Osteoblast (primary cell): ENCODE results near the gene ELK4. TPM values are rescaled to one million over a fixed set of nuclear protein-coding genes. Genes with fewer than 3 reads are reported as not detected.

Experiments
- DNase-seq: peaks from one replicate; pipeline ENCODE4 v3.0.0; 2011; ENCODE audit warnings: low spot score, mixed read lengths; ENCODE audit not compliant: insufficient read length; ENCODE audit errors: missing footprints
- H2AFZ ChIP-seq: 2 replicates; pipeline ENCODE4 v1.6.0; 2011; ENCODE audit warnings: mild to moderate bottlenecking, low read length
- H3K27ac ChIP-seq: 2 replicates; pipeline ENCODE4 v1.5.1; 2011; ENCODE audit warnings: mild to moderate bottlenecking, low read depth, low read length, moderate library complexity
- H3K27me3 ChIP-seq: 2 replicates; pipeline ENCODE4 v1.6.0; 2012; ENCODE audit warnings: mild to moderate bottlenecking, control low read depth, inconsistent platforms, low read length, moderate library complexity; ENCODE audit not compliant: insufficient read depth
- H3K36me3 ChIP-seq: 2 replicates; pipeline ENCODE4 v1.5.1; 2011; ENCODE audit warnings: mild to moderate bottlenecking, low read length, control low read depth, moderate library complexity; ENCODE audit not compliant: insufficient read depth
- H3K4me1 ChIP-seq: 2 replicates; pipeline ENCODE4 v1.5.1; 2011; ENCODE audit warnings: mild to moderate bottlenecking, low read length, control low read depth, moderate library complexity; ENCODE audit not compliant: insufficient read depth
- H3K4me2 ChIP-seq: 2 replicates; pipeline ENCODE4 v1.6.0; 2011; ENCODE audit warnings: mild to moderate bottlenecking, low read length; ENCODE audit not compliant: insufficient read depth
- H3K4me3 ChIP-seq: fragments of 200-600 bp; sonication (generic); 3 replicates; pipeline ENCODE4 v1.5.1; 2012; ENCODE audit warnings: mild to moderate bottlenecking, low read length, inconsistent platforms; ENCODE audit not compliant: insufficient read depth
- H3K79me2 ChIP-seq: 2 replicates; pipeline ENCODE4 v1.6.0; 2012; ENCODE audit warnings: mild to moderate bottlenecking, low read length, control low read depth, inconsistent platforms; ENCODE audit not compliant: insufficient read depth
- H3K9me3 ChIP-seq: 2 replicates; pipeline ENCODE4 v1.5.1; 2011; ENCODE audit warnings: low read depth, low read length, control low read depth
- H4K20me1 ChIP-seq: 2 replicates; pipeline ENCODE4 v1.6.0; 2012; ENCODE audit warnings: mild to moderate bottlenecking, low read length, control low read depth; ENCODE audit not compliant: insufficient read depth
- total RNA-seq: library from RNA; depleted of rRNA; stranded (reverse); fragments of >200 nt; gene quantifications from 2 replicates; pipeline ENCODE4 v1.2.3, GENCODE V29; 2012
- TF ChIP-seq, protein P1 (sequence below): IDR thresholded peaks from 2 replicates; pipeline ENCODE4 v1.5.1; 2011; ENCODE audit warnings: mild to moderate bottlenecking, low read depth, low read length, moderate library complexity; ENCODE audit errors: extremely low read depth

ELK4 gene
- total RNA-seq, 1 donor = 27.1 TPM

DNA sequence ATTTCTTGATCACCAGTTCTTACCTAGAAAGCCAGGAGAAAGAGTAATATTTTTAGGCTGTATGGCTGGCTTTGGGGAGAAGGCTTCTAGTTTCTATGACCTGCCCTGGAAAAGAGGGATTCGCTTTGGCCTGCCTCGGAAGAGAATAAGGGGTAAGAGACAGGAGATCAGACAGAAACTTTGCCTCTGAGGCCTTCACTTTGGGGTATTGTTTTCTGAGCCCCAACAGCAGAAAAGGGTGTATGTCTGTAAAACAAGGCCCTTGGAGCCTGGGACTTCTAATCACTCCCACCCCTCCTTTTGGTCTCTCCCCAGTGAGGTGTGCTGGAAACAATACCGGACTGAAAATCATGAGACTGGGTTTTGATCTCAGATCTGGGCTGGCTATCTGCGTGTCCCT, 43.4 kb upstream of the ELK4 start:
- Histone ChIP-seq H4K20me1 (no peaks in the 10 kb centered on the region), H3K36me3 (no peaks in the 10 kb centered on the region), H2AFZ (no peak overlapping the region), H3K27ac (no peak overlapping the region), H3K27me3 (peaks cover 3% of the 10 kb centered on the region), H3K4me2 (no peak overlapping the region), H3K9me3 (no peaks in the 10 kb centered on the region), H3K4me1 (peaks cover 11% of the 10 kb centered on the region), H3K79me2 (no peaks in the 10 kb centered on the region), H3K4me3 (no peak overlapping the region)
- TF ChIP-seq, protein P1, sequence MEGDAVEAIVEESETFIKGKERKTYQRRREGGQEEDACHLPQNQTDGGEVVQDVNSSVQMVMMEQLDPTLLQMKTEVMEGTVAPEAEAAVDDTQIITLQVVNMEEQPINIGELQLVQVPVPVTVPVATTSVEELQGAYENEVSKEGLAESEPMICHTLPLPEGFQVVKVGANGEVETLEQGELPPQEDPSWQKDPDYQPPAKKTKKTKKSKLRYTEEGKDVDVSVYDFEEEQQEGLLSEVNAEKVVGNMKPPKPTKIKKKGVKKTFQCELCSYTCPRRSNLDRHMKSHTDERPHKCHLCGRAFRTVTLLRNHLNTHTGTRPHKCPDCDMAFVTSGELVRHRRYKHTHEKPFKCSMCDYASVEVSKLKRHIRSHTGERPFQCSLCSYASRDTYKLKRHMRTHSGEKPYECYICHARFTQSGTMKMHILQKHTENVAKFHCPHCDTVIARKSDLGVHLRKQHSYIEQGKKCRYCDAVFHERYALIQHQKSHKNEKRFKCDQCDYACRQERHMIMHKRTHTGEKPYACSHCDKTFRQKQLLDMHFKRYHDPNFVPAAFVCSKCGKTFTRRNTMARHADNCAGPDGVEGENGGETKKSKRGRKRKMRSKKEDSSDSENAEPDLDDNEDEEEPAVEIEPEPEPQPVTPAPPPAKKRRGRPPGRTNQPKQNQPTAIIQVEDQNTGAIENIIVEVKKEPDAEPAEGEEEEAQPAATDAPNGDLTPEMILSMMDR = no peak
- DNase-seq = no peak

DNA sequence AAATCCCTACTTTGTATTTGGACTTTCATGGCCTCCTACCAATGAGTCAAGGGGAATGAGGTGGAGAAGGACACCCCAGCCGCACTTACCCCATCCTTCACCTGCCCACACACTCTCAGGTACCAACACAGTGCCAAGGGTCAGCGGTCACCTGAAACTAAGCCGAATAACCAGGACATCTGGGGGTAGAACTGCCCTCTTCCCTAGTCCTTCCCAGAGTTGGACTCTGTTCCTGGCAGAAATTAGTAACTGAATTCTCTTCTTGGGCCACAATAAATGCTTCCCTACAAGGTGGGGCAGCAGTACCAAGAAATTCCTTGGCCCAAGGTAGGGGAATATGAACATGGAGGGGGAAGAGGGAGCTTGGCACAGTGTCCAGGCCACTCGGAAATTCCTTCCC, 41.2 kb upstream of the ELK4 start:
- no peak overlapping the region for H3K27ac ChIP-seq
- no peaks in the 10 kb centered on the region for H3K79me2 ChIP-seq
- H3K27me3 ChIP-seq = peaks cover 3% of the 10 kb centered on the region
- no peak for DNase-seq
- no peaks in the 10 kb centered on the region for H3K36me3 ChIP-seq
- no peaks in the 10 kb centered on the region for H4K20me1 ChIP-seq
- H3K4me3 ChIP-seq = no peak overlapping the region
- no peaks in the 10 kb centered on the region for H3K9me3 ChIP-seq
- no peak overlapping the region for H2AFZ ChIP-seq
- H3K4me1 ChIP-seq = no peaks in the 10 kb centered on the region
- TF ChIP-seq, protein P1 = no peak
- H3K4me2 ChIP-seq = no peak overlapping the region

DNA sequence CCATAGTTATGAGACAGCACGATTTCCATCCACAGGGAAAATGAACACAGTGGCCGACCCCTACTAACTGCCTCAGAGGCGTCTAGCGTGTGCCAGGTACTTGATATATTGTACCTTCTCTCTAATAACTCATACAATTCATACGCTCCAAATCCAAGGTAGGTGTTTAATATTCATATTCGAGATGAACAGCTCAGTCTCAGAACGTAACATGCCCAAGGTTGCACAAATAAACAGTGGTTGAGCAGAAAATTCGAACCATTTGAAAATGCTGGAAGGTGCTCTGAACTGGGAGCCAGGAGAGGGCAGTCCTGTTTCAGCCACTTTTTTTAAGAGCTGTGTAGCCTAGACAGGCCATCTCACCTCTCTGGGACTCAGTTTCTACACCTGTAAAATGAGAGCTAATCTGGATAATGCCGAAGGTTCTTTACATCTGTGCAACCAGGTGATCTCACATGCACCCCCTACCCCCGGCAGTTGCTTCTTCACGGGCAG, 40.6 kb upstream of the ELK4 start:
- H3K4me1 ChIP-seq = no peaks in the 10 kb centered on the region
- DNase-seq = no peak
- H3K27me3 ChIP-seq = peaks cover 3% of the 10 kb centered on the region
- H3K9me3 ChIP-seq = no peaks in the 10 kb centered on the region
- no peak overlapping the region for H3K27ac ChIP-seq
- no peak overlapping the region for H3K4me3 ChIP-seq
- no peak overlapping the region for H2AFZ ChIP-seq
- H4K20me1 ChIP-seq = no peaks in the 10 kb centered on the region
- no peaks in the 10 kb centered on the region for H3K79me2 ChIP-seq
- H3K36me3 ChIP-seq = no peaks in the 10 kb centered on the region
- TF ChIP-seq, protein P1 = no peak
- H3K4me2 ChIP-seq = no peak overlapping the region

DNA sequence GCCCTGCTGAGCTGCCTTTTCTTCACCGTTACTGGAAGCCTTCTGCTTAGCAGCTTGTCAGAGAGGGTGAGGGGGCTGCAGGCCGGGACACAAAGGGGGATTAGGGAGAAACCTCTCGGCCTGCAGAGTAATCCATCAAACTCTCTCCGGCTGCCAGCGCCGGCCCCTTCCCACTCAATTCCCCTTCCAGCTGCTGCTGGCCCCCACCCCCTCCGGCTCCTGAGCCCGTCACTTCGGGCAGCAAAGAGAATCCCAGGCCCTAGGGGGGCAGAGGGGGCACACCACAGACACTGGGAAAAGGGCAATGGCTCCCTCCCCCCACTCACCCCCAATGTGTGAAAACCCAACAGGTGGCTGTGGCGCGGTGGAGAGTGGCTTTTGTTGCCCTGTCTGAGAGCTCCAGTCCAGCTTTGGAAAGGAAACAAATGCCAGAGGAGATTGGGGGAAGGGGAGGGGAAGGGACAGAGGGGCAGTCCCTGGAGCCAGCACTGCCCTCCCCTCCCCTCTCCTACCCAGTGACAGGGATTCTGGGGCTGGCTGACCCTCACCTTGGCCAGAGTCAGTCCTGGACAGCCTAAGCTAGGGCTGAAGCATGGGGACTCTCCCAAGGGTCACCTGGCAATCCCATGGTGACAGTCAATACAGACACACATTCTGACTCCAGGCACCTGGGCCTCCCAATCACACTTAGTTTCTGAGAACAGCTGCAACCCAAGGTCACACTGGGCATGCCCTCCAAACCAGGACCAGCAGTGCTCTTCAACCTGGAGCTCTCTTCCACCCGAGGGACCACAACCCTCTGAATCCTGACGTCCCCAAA, 39.0 kb upstream of the ELK4 start:
- Histone ChIP-seq H4K20me1 (no peaks in the 10 kb centered on the region), H3K79me2 (no peaks in the 10 kb centered on the region), H3K4me3 (no peak overlapping the region), H3K36me3 (no peaks in the 10 kb centered on the region), H3K27me3 (peaks cover 3% of the 10 kb centered on the region), H2AFZ (no peak overlapping the region), H3K27ac (no peak overlapping the region), H3K9me3 (no peaks in the 10 kb centered on the region), H3K4me1 (no peaks in the 10 kb centered on the region), H3K4me2 (no peak overlapping the region)
- TF ChIP-seq, protein P1 = no peak
- DNase-seq = peak; percentile 44
